ENCODE results near the gene CPNE2.

Gene CPNE2

DNA sequence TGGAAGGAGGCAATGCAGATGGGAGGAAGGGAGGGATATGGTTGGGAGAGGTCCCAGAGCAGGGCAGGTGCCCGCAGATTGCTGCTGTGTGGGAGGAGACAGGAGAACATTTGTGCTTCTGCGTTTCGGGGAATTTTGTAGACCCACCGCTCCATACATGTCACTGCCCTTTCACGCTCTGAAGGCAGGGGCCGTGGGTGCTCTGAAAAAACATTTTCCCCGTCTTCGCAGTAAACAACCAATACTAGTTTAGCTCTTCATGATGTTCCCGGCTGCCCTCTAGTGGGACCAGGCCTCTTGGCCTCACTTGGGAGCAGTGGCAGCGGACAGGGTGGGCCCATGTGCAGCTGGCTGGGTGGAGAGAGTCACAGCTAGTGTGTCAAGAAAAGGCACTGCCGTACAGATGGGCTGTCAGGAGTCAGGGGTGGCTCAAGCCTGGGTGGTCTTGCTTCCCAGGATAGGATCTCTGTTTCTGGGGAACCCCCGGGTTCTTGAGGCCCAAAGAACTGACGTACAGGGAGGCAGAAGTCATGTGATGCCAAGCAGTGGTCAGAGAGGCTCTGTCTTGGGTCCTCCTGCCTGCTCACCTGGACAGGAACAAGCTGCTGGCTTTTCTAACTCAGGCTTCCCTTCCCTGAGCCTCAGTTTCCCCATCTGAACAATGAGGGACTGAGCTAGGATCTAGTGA lies 46.5 kb upstream of the CPNE2 start:
- peak overlapping the region; percentile 41 for H3K4me2 ChIP-seq (ENCODE audit: low read length, poor library complexity, severe bottlenecking)
- H2BK12ac ChIP-seq (ENCODE audit: low read length in 2 of 2), result peak overlapping the region; percentile 37 to 59
- no peak overlapping the region for H3K4me3 ChIP-seq (ENCODE audit: insufficient read depth in 1 of 2, low read depth in 1 of 2, low read length in 2 of 2)
- no peak overlapping the region for H2AFZ ChIP-seq (ENCODE audit: low read depth, low read length)
- H3K18ac ChIP-seq (ENCODE audit: low read depth in 1 of 2, low read length in 2 of 2), result peak overlapping the region in 1 of 2 experiments; percentile 34
- peak overlapping the region; percentile 35 for H4K8ac ChIP-seq (ENCODE audit: low read length)
- H3K14ac ChIP-seq (ENCODE audit: low read length in 2 of 2), result no peak overlapping the region
- H2AK5ac ChIP-seq (ENCODE audit: low read length, severe bottlenecking), result no peak overlapping the region
- 37% methylated on average over 13 of the region's 13 CpGs for WGBS
- no peaks in the 10 kb centered on the region for H3K9me3 ChIP-seq (ENCODE audit: control insufficient read depth, low read length)
- no peak overlapping the region for H3K9ac ChIP-seq (ENCODE audit: low read length)
- H3K23ac ChIP-seq (ENCODE audit: low read length in 2 of 2), result no peak overlapping the region
- no peak overlapping the region for H2BK120ac ChIP-seq (ENCODE audit: low read depth, low read length)
- no peak overlapping the region for H2BK15ac ChIP-seq (ENCODE audit: low read depth, poor library complexity, severe bottlenecking)
- no peak overlapping the region for H2BK5ac ChIP-seq (ENCODE audit: low read depth, low read length, poor library complexity, severe bottlenecking)
- no peak overlapping the region for H3K27ac ChIP-seq (ENCODE audit: low read length, poor library complexity, severe bottlenecking)
- peaks cover 13% of the 10 kb centered on the region for H3K4me1 ChIP-seq (ENCODE audit: control insufficient read depth, insufficient read depth, low read depth, low read length)
- H3K27me3 ChIP-seq (ENCODE audit: control insufficient read depth in 1 of 2, insufficient read depth in 1 of 2, low read length in 2 of 2), result no peaks in the 10 kb centered on the region
- DNase-seq, result peak; percentile 72
- no peaks in the 10 kb centered on the region for H3K79me1 ChIP-seq (replicated peaks; ENCODE audit: low read length, poor library complexity, severe bottlenecking)
- H3K36me3 ChIP-seq (ENCODE audit: control insufficient read depth in 1 of 2, insufficient read depth in 2 of 2, low read depth in 1 of 2, low read length in 2 of 2), result peaks cover 4 to 92% of the 10 kb centered on the region in 2 experiments
- peak overlapping the region; percentile 11 for H4K91ac ChIP-seq (ENCODE audit: low read length)
- H3K4ac ChIP-seq (ENCODE audit: low read depth in 1 of 2, low read length in 2 of 2), result no peak overlapping the region

DNA sequence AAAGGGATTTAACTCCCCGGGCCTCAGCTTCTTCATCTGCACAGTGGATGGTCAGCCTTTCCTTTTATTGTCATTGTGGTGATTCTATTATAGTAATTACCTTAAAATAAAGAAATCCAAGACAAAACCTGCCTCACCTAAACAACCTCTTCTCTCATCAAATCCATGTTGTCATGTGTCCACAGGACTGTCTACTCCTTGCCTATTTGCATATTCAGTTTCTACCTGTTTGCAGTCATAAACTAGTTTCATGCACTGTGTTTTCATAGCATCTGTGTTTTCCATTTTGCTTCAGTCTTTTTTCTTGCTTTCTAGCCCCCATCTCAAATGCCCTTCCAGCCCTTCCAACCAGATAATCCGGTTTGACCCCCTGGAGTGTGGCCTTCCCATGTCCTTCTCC lies 44.3 kb upstream of the CPNE2 start:
- Histone ChIP-seq H2BK15ac (ENCODE audit: low read depth, poor library complexity, severe bottlenecking) (no peak overlapping the region), H3K23ac (ENCODE audit: low read length in 2 of 2) (no peak overlapping the region), H3K14ac (ENCODE audit: low read length in 2 of 2) (no peak overlapping the region), H3K36me3 (ENCODE audit: control insufficient read depth in 1 of 2, insufficient read depth in 2 of 2, low read depth in 1 of 2, low read length in 2 of 2) (peaks cover 0 to 91% of the 10 kb centered on the region in 2 experiments), H2AFZ (ENCODE audit: low read depth, low read length) (no peak overlapping the region), H3K9me3 (ENCODE audit: control insufficient read depth, low read length) (no peaks in the 10 kb centered on the region), H2BK12ac (ENCODE audit: low read length in 2 of 2) (no peak overlapping the region), H3K4me2 (ENCODE audit: low read length, poor library complexity, severe bottlenecking) (no peak overlapping the region), H3K18ac (ENCODE audit: low read depth in 1 of 2, low read length in 2 of 2) (no peak overlapping the region), H3K79me1 (replicated peaks; ENCODE audit: low read length, poor library complexity, severe bottlenecking) (no peaks in the 10 kb centered on the region), H3K9ac (ENCODE audit: low read length) (no peak overlapping the region), H3K4ac (ENCODE audit: low read depth in 1 of 2, low read length in 2 of 2) (no peak overlapping the region), H2BK5ac (ENCODE audit: low read depth, low read length, poor library complexity, severe bottlenecking) (no peak overlapping the region), H4K91ac (ENCODE audit: low read length) (no peak overlapping the region), H3K27ac (ENCODE audit: low read length, poor library complexity, severe bottlenecking) (no peak overlapping the region), H2BK120ac (ENCODE audit: low read depth, low read length) (no peak overlapping the region), H3K27me3 (ENCODE audit: control insufficient read depth in 1 of 2, insufficient read depth in 1 of 2, low read length in 2 of 2) (no peaks in the 10 kb centered on the region), H2AK5ac (ENCODE audit: low read length, severe bottlenecking) (no peak overlapping the region), H4K8ac (ENCODE audit: low read length) (no peak overlapping the region), H3K4me3 (ENCODE audit: insufficient read depth in 1 of 2, low read depth in 1 of 2, low read length in 2 of 2) (no peak overlapping the region), H3K4me1 (ENCODE audit: control insufficient read depth, insufficient read depth, low read depth, low read length) (peaks cover 7% of the 10 kb centered on the region)
- 80% methylated on average over 1 of the region's 2 CpGs for WGBS
- DNase-seq, result no peak

DNA sequence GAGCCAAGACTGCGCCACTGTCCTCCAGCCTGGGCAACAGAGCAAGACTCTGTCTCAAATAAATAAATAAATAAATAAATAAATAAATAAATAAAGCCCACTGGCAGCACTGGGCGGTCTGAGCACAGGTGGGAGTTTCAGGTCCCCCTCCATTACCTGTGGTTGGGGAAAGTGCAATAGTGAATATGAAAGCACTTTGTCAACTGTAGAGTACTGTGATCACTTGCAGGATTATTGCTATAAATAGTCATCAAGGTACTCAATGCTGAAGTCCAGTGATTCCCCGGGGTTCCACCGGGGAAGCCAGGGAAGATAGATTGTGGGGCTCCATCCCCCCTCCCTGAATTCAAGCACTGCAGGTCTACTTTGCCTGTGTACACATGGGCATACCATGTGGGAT lies 42.7 kb upstream of the CPNE2 start:
- no peak overlapping the region for H2AK5ac ChIP-seq (ENCODE audit: low read length, severe bottlenecking)
- no peak overlapping the region for H3K18ac ChIP-seq (ENCODE audit: low read depth in 1 of 2, low read length in 2 of 2)
- no peak overlapping the region for H4K91ac ChIP-seq (ENCODE audit: low read length)
- H3K36me3 ChIP-seq (ENCODE audit: control insufficient read depth in 1 of 2, insufficient read depth in 2 of 2, low read depth in 1 of 2, low read length in 2 of 2), result peaks cover 1 to 92% of the 10 kb centered on the region in 2 experiments
- no peak overlapping the region for H3K14ac ChIP-seq (ENCODE audit: low read length in 2 of 2)
- no peak overlapping the region for H2BK15ac ChIP-seq (ENCODE audit: low read depth, poor library complexity, severe bottlenecking)
- no peak overlapping the region for H3K27ac ChIP-seq (ENCODE audit: low read length, poor library complexity, severe bottlenecking)
- no peak overlapping the region for H2AFZ ChIP-seq (ENCODE audit: low read depth, low read length)
- H3K9ac ChIP-seq (ENCODE audit: low read length), result no peak overlapping the region
- 99% methylated on average over 3 of the region's 4 CpGs for WGBS
- no peak overlapping the region for H2BK120ac ChIP-seq (ENCODE audit: low read depth, low read length)
- no peaks in the 10 kb centered on the region for H3K27me3 ChIP-seq (ENCODE audit: control insufficient read depth in 1 of 2, insufficient read depth in 1 of 2, low read length in 2 of 2)
- no peak overlapping the region for H2BK5ac ChIP-seq (ENCODE audit: low read depth, low read length, poor library complexity, severe bottlenecking)
- no peaks in the 10 kb centered on the region for H3K9me3 ChIP-seq (ENCODE audit: control insufficient read depth, low read length)
- H2BK12ac ChIP-seq (ENCODE audit: low read length in 2 of 2), result no peak overlapping the region
- no peak overlapping the region for H3K4me2 ChIP-seq (ENCODE audit: low read length, poor library complexity, severe bottlenecking)
- no peak overlapping the region for H3K4me3 ChIP-seq (ENCODE audit: insufficient read depth in 1 of 2, low read depth in 1 of 2, low read length in 2 of 2)
- peaks cover 7% of the 10 kb centered on the region for H3K4me1 ChIP-seq (ENCODE audit: control insufficient read depth, insufficient read depth, low read depth, low read length)
- no peak overlapping the region for H3K23ac ChIP-seq (ENCODE audit: low read length in 2 of 2)
- no peak overlapping the region for H3K4ac ChIP-seq (ENCODE audit: low read depth in 1 of 2, low read length in 2 of 2)
- no peak for DNase-seq
- no peaks in the 10 kb centered on the region for H3K79me1 ChIP-seq (replicated peaks; ENCODE audit: low read length, poor library complexity, severe bottlenecking)
- no peak overlapping the region for H4K8ac ChIP-seq (ENCODE audit: low read length)

- 96% methylated on average over 9 of the region's 11 CpGs for WGBS
- no peak overlapping the region for H3K18ac ChIP-seq (ENCODE audit: low read depth in 1 of 2, low read length in 2 of 2)
- no peak overlapping the region for H2BK15ac ChIP-seq (ENCODE audit: low read depth, poor library complexity, severe bottlenecking)
- H2AFZ ChIP-seq (ENCODE audit: low read depth, low read length), result no peak overlapping the region
- H3K4me3 ChIP-seq (ENCODE audit: insufficient read depth in 1 of 2, low read depth in 1 of 2, low read length in 2 of 2), result no peak overlapping the region
- peaks cover 2% of the 10 kb centered on the region for H3K4me1 ChIP-seq (ENCODE audit: control insufficient read depth, insufficient read depth, low read depth, low read length)
- no peak overlapping the region for H3K23ac ChIP-seq (ENCODE audit: low read length in 2 of 2)
- no peak overlapping the region for H3K27ac ChIP-seq (ENCODE audit: low read length, poor library complexity, severe bottlenecking)
- DNase-seq, result no peak
- H2BK5ac ChIP-seq (ENCODE audit: low read depth, low read length, poor library complexity, severe bottlenecking), result no peak overlapping the region
- H2AK5ac ChIP-seq (ENCODE audit: low read length, severe bottlenecking), result no peak overlapping the region
- H3K79me1 ChIP-seq (replicated peaks; ENCODE audit: low read length, poor library complexity, severe bottlenecking), result no peaks in the 10 kb centered on the region
- no peak overlapping the region for H3K4me2 ChIP-seq (ENCODE audit: low read length, poor library complexity, severe bottlenecking)
- no peak overlapping the region for H3K9ac ChIP-seq (ENCODE audit: low read length)
- H3K9me3 ChIP-seq (ENCODE audit: control insufficient read depth, low read length), result no peaks in the 10 kb centered on the region
- no peak overlapping the region for H2BK120ac ChIP-seq (ENCODE audit: low read depth, low read length)
- no peaks in the 10 kb centered on the region for H3K27me3 ChIP-seq (ENCODE audit: control insufficient read depth in 1 of 2, insufficient read depth in 1 of 2, low read length in 2 of 2)
- H3K14ac ChIP-seq (ENCODE audit: low read length in 2 of 2), result no peak overlapping the region
- H4K8ac ChIP-seq (ENCODE audit: low read length), result no peak overlapping the region
- no peak overlapping the region for H2BK12ac ChIP-seq (ENCODE audit: low read length in 2 of 2)
- H3K36me3 ChIP-seq (ENCODE audit: control insufficient read depth in 1 of 2, insufficient read depth in 2 of 2, low read depth in 1 of 2, low read length in 2 of 2), result peaks cover 11 to 91% of the 10 kb centered on the region in 2 experiments
- H3K4ac ChIP-seq (ENCODE audit: low read depth in 1 of 2, low read length in 2 of 2), result no peak overlapping the region
- H4K91ac ChIP-seq (ENCODE audit: low read length), result no peak overlapping the region
Observed at GRCh38 chr16:57051696-57052228, 40.6 kb upstream of the CPNE2 start.
